ENCODE results near the gene PAQR5.
"Not testable (repeated sequence)": the region's sequence is repeated elsewhere in the genome, so short reads cannot be mapped to it uniquely, and the experiment has no call there.

The PAQR5 gene

GRCh38 chr15:69434238-69434637 is 135.5 kb downstream of the PAQR5 start:
- DNase-seq: no peak

- no peak for DNase-seq
These were observed 136.0 kb downstream of the PAQR5 start for GRCh38 chr15:69434679-69435078.

GRCh38 chr15:69435985-69436384 is 137.3 kb downstream of the PAQR5 start:
- DNase-seq: no peak

DNA sequence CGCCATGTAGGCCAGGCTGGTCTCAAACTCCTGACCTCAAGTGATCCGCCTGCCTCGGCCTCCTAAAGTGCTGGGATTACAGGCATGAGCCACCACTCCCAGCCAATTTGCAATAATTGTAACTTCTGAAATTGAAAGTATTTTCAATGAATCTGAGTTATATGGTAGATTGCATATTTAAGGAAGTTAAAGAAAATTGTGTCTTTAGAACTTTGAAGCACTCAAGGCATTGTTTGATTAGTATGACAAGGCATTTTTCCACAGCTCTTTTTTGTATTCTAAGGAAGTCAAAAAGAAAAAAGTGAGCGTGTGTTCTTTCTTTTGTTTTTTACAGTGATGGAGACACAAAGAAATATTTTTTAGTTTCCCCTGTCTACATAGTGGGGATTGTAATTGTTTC is 138.2 kb downstream of the PAQR5 start:
- DNase-seq: no peak

- no peak for DNase-seq
These were observed 140.9 kb downstream of the PAQR5 start for GRCh38 chr15:69439623-69440022.

- DNase-seq: no peak
These were observed 144.4 kb downstream of the PAQR5 start for GRCh38 chr15:69443032-69443611.

- DNase-seq: no peak
These were observed 146.0 kb downstream of the PAQR5 start for GRCh38 chr15:69444686-69445085.

DNA sequence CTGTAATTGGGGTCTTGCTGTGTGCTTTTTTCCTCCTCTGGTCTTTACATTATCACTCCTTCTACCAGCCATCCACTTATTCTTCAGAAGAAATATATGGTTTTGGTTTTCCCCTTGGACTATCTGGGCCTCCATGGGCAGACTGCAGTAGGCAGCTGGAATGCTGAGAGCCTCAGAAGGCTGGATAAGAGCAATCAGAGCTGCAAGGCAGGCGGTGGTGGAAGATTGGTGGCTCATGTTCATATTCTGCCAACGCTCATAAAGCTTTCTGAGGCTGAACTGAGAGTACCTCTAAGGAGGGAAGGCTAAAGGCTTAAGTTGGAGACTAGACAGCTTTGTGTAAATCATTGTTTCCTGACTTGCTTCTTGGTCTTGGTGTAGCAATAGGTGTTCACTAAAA is 148.2 kb downstream of the PAQR5 start:
- DNase-seq: no peak

DNA sequence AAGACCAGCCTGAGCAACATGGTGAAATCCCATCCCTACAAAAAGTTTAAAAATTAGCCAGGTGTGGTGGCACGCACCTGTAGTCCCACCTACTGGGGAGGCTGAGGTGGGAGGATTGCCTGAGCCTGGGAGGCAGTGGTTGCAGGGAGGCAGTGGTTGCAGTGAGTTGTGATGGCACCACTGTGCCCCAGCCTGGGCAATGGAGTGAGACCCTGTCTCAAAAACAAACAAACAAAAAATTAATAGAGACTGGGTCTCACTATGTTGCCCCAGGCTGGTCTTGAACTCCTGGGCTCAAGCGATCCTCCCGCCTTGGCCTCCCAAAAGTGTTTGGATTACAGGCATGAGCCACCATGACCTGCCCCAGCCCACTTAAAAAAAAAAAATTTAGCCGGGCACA is 151.5 kb downstream of the PAQR5 start:
- not testable (repeated sequence) for DNase-seq

DNA sequence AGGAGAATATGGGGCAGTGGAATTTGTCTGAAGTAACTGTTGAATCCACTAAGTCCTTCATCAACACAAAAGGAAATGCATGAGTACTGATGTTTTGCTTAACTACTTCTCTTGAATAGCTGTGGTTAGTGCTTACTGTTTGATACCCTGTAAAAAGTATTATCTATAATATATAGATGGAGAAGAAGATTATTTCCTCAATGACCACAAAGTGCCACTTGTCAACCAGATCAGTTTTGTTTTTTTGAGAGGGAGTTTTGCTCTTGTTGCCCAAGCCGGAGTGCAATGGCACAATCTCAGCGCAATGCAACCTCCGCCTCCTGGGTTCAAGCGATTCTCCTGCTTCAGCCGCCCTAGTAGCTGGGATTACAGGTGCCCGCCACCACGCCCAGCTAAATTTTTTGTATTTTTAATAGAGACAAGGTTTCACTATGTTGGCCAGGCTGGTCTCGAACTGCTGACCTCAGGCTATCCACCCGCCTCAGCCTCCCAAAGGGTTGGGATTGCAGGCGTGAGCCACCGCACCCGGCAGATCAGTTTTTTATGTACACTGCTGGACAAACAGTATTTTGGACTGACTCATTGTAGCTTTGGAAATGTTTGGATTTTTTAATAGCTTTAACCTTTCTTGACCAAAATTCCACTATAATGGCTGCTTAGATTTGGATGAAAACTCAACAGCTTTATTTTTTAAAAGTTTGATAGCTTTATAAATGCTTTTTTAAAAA is 152.4 kb downstream of the PAQR5 start:
- no peak for DNase-seq

DNA sequence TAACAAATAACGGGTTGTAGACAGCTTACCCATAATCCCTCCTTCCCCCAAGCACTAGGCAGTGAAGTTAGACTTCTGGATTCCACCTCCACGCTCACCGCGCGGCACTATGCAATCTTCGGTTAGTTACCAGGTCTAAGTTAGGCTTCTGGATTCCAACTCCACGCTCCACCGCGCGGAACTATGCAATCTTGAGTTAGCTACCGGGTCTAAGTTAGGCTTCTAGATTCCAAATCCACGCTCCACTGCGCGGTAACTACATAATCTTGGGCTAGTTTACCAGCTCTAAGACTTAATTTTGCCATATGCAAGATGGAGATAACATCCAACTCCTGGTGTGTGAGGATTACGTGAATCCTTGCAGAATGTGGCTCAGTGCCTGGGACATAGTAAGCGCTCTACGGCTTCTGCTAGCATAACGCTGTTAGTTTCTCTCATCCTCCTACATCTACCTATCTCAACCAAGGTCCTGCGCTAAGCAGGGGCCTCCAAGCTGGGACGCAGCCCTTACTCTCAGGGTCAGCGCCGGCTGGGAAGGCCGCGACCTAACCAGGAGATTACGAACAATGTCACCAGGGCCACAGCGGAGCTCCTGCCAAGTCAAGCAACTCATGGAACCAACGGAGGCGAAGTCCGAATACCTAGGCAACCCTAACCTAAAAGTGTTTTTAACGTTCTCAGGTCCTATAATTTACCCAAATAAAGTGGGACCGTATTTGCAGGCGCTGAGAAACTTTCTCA is 153.4 kb downstream of the PAQR5 start:
- DNase-seq: peak; percentile 88

DNA sequence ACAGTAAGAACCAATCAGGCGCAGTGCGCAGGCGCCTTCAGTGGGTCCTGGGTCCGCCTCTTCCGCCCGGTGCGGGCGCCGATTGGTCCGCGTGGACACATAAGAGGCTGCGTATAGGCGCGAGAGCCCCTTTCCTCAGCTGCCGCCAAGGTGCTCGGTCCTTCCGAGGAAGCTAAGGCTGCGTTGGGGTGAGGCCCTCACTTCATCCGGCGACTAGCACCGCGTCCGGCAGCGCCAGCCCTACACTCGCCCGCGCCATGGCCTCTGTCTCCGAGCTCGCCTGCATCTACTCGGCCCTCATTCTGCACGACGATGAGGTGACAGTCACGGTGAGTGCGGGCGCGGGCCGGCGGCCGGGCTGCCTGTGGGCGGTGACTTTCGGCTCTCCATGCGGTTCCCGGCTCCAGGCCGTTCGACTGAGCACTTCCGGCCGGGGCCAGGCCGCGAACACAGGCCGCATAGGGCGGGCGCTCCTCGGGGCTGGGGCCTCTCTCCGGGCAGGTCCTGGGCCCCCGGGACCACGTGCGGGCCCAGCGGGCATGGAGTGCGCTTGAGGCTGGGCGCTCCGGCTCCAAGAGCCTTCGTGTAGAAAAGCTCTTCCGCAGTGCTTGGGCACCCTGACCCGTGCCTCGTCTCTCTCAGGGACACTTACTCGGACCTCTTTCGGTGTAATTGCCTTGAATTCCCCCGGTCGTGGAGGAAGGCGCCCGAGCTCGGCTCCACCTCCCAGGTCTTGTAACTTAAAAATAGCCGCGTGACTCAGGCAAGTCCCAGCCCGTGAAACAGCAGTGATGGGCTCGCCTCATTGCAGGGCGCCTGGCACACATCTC is 154.2 kb downstream of the PAQR5 start, which contains the start of gene RPLP1:
Gene RPLP1 (plus strand): TSS at position 127 of the 830 bp plus-strand sequence. CDS start 131 bp downstream, at position 258.
- DNase-seq: peak; percentile 96

DNA sequence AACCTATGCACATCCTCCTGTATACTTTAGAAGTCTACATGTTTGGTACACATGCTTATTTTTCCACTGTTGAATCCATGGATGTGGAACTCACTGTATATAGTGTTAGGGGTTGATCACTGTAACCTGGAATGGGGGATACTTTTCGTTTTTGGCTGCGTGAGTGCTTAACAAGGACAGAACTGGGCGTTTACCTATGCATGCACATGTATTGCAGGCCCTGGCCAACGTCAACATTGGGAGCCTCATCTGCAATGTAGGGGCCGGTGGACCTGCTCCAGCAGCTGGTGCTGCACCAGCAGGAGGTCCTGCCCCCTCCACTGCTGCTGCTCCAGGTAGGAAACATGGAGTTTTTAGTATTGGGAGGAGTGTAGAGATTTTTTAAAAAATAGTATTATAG is 156.2 kb downstream of the PAQR5 start:
- DNase-seq: peak; percentile 20

DNA sequence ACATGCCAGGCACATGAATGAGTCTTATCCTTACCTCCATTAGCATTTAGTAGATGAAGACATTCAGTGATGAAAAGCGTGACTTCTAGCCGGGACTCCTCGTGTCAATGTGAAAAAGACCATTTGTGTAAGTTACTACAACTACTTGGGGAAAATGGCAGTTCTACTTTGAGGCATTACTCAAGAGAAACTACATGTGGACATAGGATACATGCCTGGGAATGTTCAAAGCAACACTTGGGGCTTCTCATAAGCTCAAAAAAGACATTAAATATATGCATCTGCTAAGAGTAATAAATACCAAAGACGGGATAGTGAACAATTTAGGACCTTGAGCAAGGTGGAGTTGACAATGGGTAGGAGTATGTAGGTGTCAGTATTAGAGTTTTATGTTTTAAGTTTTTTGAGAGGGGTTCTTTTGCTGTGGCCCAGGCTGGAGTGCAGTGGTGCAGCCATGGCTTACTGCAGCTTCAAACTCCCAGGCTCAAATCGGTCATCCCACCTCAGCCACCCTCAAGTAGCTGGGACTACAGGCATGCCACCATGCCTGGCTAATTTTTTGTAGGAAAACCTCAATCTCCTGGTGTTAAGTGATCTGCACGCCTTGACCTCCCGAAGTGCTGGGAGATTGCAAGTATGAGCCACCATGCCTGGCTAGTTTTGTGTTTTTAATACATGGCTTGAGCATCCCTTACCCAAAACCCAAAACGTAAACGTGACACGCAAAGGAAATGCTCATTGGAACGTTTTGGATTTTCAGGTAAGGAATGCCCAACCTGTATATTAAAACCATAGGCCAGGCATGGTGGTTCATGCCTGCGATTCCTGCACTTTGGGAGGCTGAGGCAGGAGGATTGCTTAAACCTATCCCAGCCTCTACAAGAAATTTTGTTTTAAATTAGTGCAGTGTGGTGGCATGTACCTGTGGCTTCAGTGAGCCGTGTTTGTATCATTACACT is 157.8 kb downstream of the PAQR5 start:
- DNase-seq: peak; percentile 30

Data from DMS53 (cell line).